Stimulated activated naive CD8-positive, alpha-beta T cell treated with anti-CD3 and anti-CD28 coated beads, Interleukin-15, Interleukin-2, amounts not matched to agents 100 ng/mL and 50 ng/mL, for 24 hours (primary cell): ENCODE measurements around the gene TIAL1.
"Not testable (repeated sequence)": the region's sequence is repeated elsewhere in the genome, so short reads cannot be mapped to it uniquely, and the experiment has no call there.

ENCODE experiments used
- H3K27ac Mint-ChIP-seq: one replicate; pipeline ENCODE4 v1.8.0; 2021; ENCODE audit warnings: mild to moderate bottlenecking, mixed read lengths
- H3K27me3 Mint-ChIP-seq: one replicate; pipeline ENCODE4 v1.8.0; 2021; ENCODE audit warnings: mixed read lengths
- H3K36me3 Mint-ChIP-seq: one replicate; pipeline ENCODE4 v1.8.0; 2021; ENCODE audit warnings: low read depth, mixed read lengths
- H3K4me1 Mint-ChIP-seq: one replicate; pipeline ENCODE4 v1.8.0; 2021; ENCODE audit warnings: low read depth, mixed read lengths
- H3K4me3 Mint-ChIP-seq: one replicate; pipeline ENCODE4 v1.8.0; 2021; ENCODE audit warnings: mild to moderate bottlenecking, mixed read lengths
- H3K9me3 Mint-ChIP-seq: one replicate; pipeline ENCODE4 v1.8.0; 2021; ENCODE audit warnings: mixed read lengths

TIAL1 gene

GRCh38 chr10:119533473-119533872 is 63.3 kb downstream of the TIAL1 start:
- Mint-ChIP-seq H3K4me3 (peak overlapping the region; percentile 41), H3K4me1 (peaks cover 94% of the 10 kb centered on the region), H3K27ac (peak overlapping the region; percentile 68), H3K9me3 (no peaks in the 10 kb centered on the region), H3K36me3 (peaks cover 53% of the 10 kb centered on the region), H3K27me3 (no peaks in the 10 kb centered on the region)

- not testable (repeated sequence) for H3K4me3 Mint-ChIP-seq, H3K9me3 Mint-ChIP-seq, H3K27me3 Mint-ChIP-seq
- H3K27ac Mint-ChIP-seq: peak overlapping the region; percentile 68
- H3K4me1 Mint-ChIP-seq: peaks cover 94% of the 10 kb centered on the region
- H3K36me3 Mint-ChIP-seq: peaks cover 60% of the 10 kb centered on the region
Measured at GRCh38 chr10:119532791-119533190, 64.0 kb downstream of the TIAL1 start.

GRCh38 chr10:119532251-119532650 is 64.5 kb downstream of the TIAL1 start:
- Mint-ChIP-seq H3K4me1 (peaks cover 94% of the 10 kb centered on the region), H3K27ac (peak overlapping the region; percentile 55), H3K36me3 (peaks cover 60% of the 10 kb centered on the region), H3K4me3 (peak overlapping the region; percentile 37)
- not testable (repeated sequence) for H3K27me3 Mint-ChIP-seq, H3K9me3 Mint-ChIP-seq

GRCh38 chr10:119531067-119531466 is 65.7 kb downstream of the TIAL1 start:
- Mint-ChIP-seq H3K4me1 (peaks cover 94% of the 10 kb centered on the region), H3K27me3 (no peaks in the 10 kb centered on the region), H3K9me3 (no peaks in the 10 kb centered on the region), H3K36me3 (peaks cover 53% of the 10 kb centered on the region), H3K27ac (no peak overlapping the region), H3K4me3 (no peak overlapping the region)

GRCh38 chr10:119528663-119529237 is 68.0 kb downstream of the TIAL1 start:
- H3K4me1 Mint-ChIP-seq: peaks cover 96% of the 10 kb centered on the region
- not testable (repeated sequence) for H3K9me3 Mint-ChIP-seq, H3K27me3 Mint-ChIP-seq, H3K4me3 Mint-ChIP-seq
- peaks cover 61% of the 10 kb centered on the region for H3K36me3 Mint-ChIP-seq
- H3K27ac Mint-ChIP-seq: peak overlapping the region; percentile 40

- no peak overlapping the region for H3K4me3 Mint-ChIP-seq
- peak overlapping the region; percentile 52 for H3K27ac Mint-ChIP-seq
- peaks cover 68% of the 10 kb centered on the region for H3K36me3 Mint-ChIP-seq
- H3K27me3 Mint-ChIP-seq: no peaks in the 10 kb centered on the region
- no peaks in the 10 kb centered on the region for H3K9me3 Mint-ChIP-seq
- H3K4me1 Mint-ChIP-seq: peaks cover 95% of the 10 kb centered on the region
Measured at GRCh38 chr10:119526621-119527592, 69.9 kb downstream of the TIAL1 start.

- Mint-ChIP-seq H3K36me3 (peaks cover 67% of the 10 kb centered on the region), H3K27ac (peak overlapping the region; percentile 14), H3K27me3 (no peaks in the 10 kb centered on the region), H3K4me1 (peaks cover 95% of the 10 kb centered on the region), H3K4me3 (no peak overlapping the region), H3K9me3 (no peaks in the 10 kb centered on the region)
Measured at GRCh38 chr10:119526149-119526548, 70.6 kb downstream of the TIAL1 start.

- H3K4me1 Mint-ChIP-seq: peaks cover 92% of the 10 kb centered on the region
- no peaks in the 10 kb centered on the region for H3K27me3 Mint-ChIP-seq
- H3K4me3 Mint-ChIP-seq: no peak overlapping the region
- no peaks in the 10 kb centered on the region for H3K9me3 Mint-ChIP-seq
- H3K36me3 Mint-ChIP-seq: peaks cover 73% of the 10 kb centered on the region
- H3K27ac Mint-ChIP-seq: no peak overlapping the region
Measured at GRCh38 chr10:119525116-119525515, 71.6 kb downstream of the TIAL1 start.

- peaks cover 94% of the 10 kb centered on the region for H3K4me1 Mint-ChIP-seq
- H3K27ac Mint-ChIP-seq: no peak overlapping the region
- H3K27me3 Mint-ChIP-seq: no peaks in the 10 kb centered on the region
Measured at GRCh38 chr10:119524720-119525070, 72.1 kb downstream of the TIAL1 start.

GRCh38 chr10:119523895-119524719 is 72.7 kb downstream of the TIAL1 start:
- no peak overlapping the region for H3K4me3 Mint-ChIP-seq
- H3K27me3 Mint-ChIP-seq: no peaks in the 10 kb centered on the region
- H3K36me3 Mint-ChIP-seq: peaks cover 74% of the 10 kb centered on the region
- H3K4me1 Mint-ChIP-seq: peaks cover 94% of the 10 kb centered on the region
- H3K9me3 Mint-ChIP-seq: no peaks in the 10 kb centered on the region
- H3K27ac Mint-ChIP-seq: peak overlapping the region; percentile 76

More at GRCh38 chr10:119524720-119525070, 72.1 kb downstream of the TIAL1 start:
- H3K36me3 Mint-ChIP-seq: peaks cover 77% of the 10 kb centered on the region
- no peak overlapping the region for H3K4me3 Mint-ChIP-seq
- no peaks in the 10 kb centered on the region for H3K9me3 Mint-ChIP-seq
